HepG2 (cell line): Measurements from ENCODE around the gene TARDBP. TPM values are rescaled to one million over a fixed set of nuclear protein-coding genes. Genes with fewer than 3 reads are reported as not detected.
A peak's percentile ranks its signal among the peaks of the same experiment; 100 is the strongest.

Source experiments
- CCDC6 ChIP-seq: sonication (generic); formaldehyde crosslinking; IDR thresholded peaks from 2 replicates; pipeline ENCODE4 v1.8.1; 2022; ENCODE audit warnings: mild to moderate bottlenecking, missing genetic modification reagents, moderate library complexity
- DPF2 ChIP-seq: sonication (generic); formaldehyde crosslinking; IDR thresholded peaks from 2 replicates; pipeline ENCODE4 v1.4.0; 2020; ENCODE audit warnings: mild to moderate bottlenecking, low read depth, missing genetic modification reagents, borderline replicate concordance
- ELF3 ChIP-seq: IDR thresholded peaks from 2 replicates; pipeline ENCODE4 v1.6.1; 2016; ENCODE audit warnings: missing genetic modification reagents, missing compliant biosample characterization
- ERF ChIP-seq: IDR thresholded peaks from 2 replicates; pipeline ENCODE4 v1.6.1; 2018; ENCODE audit warnings: missing biosample characterization, missing genetic modification reagents
- HCFC1 ChIP-seq: fragments of 150-350 bp; IDR thresholded peaks from 2 replicates; pipeline ENCODE4 v1.6.1; 2014; ENCODE audit warnings: low read depth, low read length
- HIC2 ChIP-seq: sonication (generic); formaldehyde crosslinking; IDR thresholded peaks from 2 replicates; pipeline ENCODE4 v1.9.0; 2022; ENCODE audit warnings: low read depth, missing genetic modification reagents
- IKZF5 ChIP-seq: IDR thresholded peaks from 2 replicates; pipeline ENCODE4 v1.6.1; 2018; ENCODE audit warnings: missing genetic modification reagents, mild to moderate bottlenecking, missing compliant biosample characterization
- IRF2 ChIP-seq: IDR thresholded peaks from 2 replicates; pipeline ENCODE4 v1.6.1; 2018; ENCODE audit warnings: missing genetic modification reagents, missing compliant biosample characterization
- KAT8 ChIP-seq: IDR thresholded peaks from 2 replicates; pipeline ENCODE4 v1.6.1; 2016; ENCODE audit warnings: missing genetic modification reagents, missing compliant biosample characterization
- KDM3A ChIP-seq: IDR thresholded peaks from 2 replicates; pipeline ENCODE4 v1.6.1; 2018; ENCODE audit warnings: low read depth, missing compliant biosample characterization
- MIER3 ChIP-seq: IDR thresholded peaks from 2 replicates; pipeline ENCODE4 v1.6.1; 2016; ENCODE audit warnings: missing compliant biosample characterization, borderline replicate concordance
- PPARG ChIP-seq: conservative IDR thresholded peaks from 2 replicates; pipeline ENCODE4 v1.6.1; 2016; ENCODE audit warnings: missing biosample characterization, missing genetic modification reagents
- RARG ChIP-seq: sonication (generic); formaldehyde crosslinking; IDR thresholded peaks from 2 replicates; pipeline ENCODE4 v1.4.0; 2020; ENCODE audit warnings: low read depth, mild to moderate bottlenecking, missing genetic modification reagents
- SMAD3 ChIP-seq: sonication (generic); formaldehyde crosslinking; IDR thresholded peaks from 2 replicates; pipeline ENCODE4 v1.4.0; 2020; ENCODE audit warnings: missing genetic modification reagents
- SNAPC4 ChIP-seq: sonication (generic); formaldehyde crosslinking; IDR thresholded peaks from 2 replicates; pipeline ENCODE4 v1.4.0; 2020; ENCODE audit warnings: mild to moderate bottlenecking, missing genetic modification reagents
- STAG1 ChIP-seq: sonication (generic); formaldehyde crosslinking; IDR thresholded peaks from 2 replicates; pipeline ENCODE4 v1.4.0; 2020; ENCODE audit warnings: missing genetic modification reagents
- TRIM22 ChIP-seq: fragments of 450-650 bp; IDR thresholded peaks from 2 replicates; pipeline ENCODE4 v1.6.1; 2017
- ZBTB7A ChIP-seq: sonication (generic); formaldehyde crosslinking; IDR thresholded peaks from 2 replicates; pipeline ENCODE4 v1.8.0; 2022; ENCODE audit warnings: mild to moderate bottlenecking, missing genetic modification reagents
- ZNF251 ChIP-seq: sonication (generic); formaldehyde crosslinking; IDR thresholded peaks from 2 replicates; pipeline ENCODE4 v1.9.0; 2021; ENCODE audit warnings: mild to moderate bottlenecking, missing genetic modification reagents
- ZNF501 ChIP-seq: sonication (generic); formaldehyde crosslinking; IDR thresholded peaks from 2 replicates; pipeline ENCODE4 v1.5.1; 2020; ENCODE audit warnings: mild to moderate bottlenecking, moderate library complexity, missing genetic modification reagents
- ZNF580 ChIP-seq: IDR thresholded peaks from 2 replicates; pipeline ENCODE4 v1.6.1; 2016; ENCODE audit warnings: low read depth, borderline replicate concordance
- polyA plus RNA-seq, 8 experiments: library from polyadenylated mRNA; depleted of rRNA in 3 of 8; stranded (reverse) in 7 of 8; unstranded in 1 of 8; fragments of >200 nt; fragmentation: Illumina TruSeq in 4 of 8; extraction: Trizol in 4 of 8; gene quantifications; 2 replicates each; pipeline versions ENCODE4 v1.2.1 to v1.2.3, GENCODE V29; 2011 to 2016; ENCODE audit warnings: low read depth in 4 of 8, missing spikeins in 1 of 8, mixed read lengths in 1 of 8; ENCODE audit not compliant: insufficient read depth in 1 of 8
- total RNA-seq, 5 experiments: library from RNA; depleted of rRNA; stranded (reverse); fragments of >200 nt; fragmentation: Illumina TruSeq; extraction: Trizol; gene quantifications; 2 replicates each; pipeline ENCODE4 v1.2.3, GENCODE V29; 2016; ENCODE audit warnings: low read depth in 1 of 5

TARDBP gene
- total and polyA plus RNA-seq, 2 of the 13 experiments (the other 11 are each of a cell fraction or from before 2014, with no cell fraction given), result 62.4 to 93.0 TPM

GRCh38 chr1:11037740-11038182, 25.3 kb downstream of the TARDBP start (continued):
- TF ChIP-seq SNAPC4 (CRISPR knock-in tag) (no peak), HCFC1 (no peak), ZNF251 (CRISPR knock-in tag) (no peak), KAT8 (CRISPR knock-in tag) (peak; percentile 35; the same call in 1 of the 2 replicates), ZNF501 (CRISPR knock-in tag) (no peak), IRF2 (CRISPR knock-in tag) (peak; percentile 68; the same call in 1 of the 2 replicates), ELF3 (CRISPR knock-in tag) (peak; percentile 39; the same call in 1 of the 2 replicates), DPF2 (CRISPR knock-in tag) (no peak), IKZF5 (0 out of 2 replicates have a peak, but pooled peaks have one; percentile 19), HIC2 (CRISPR knock-in tag) (no peak), MIER3 (peak; percentile 56; the same call in 1 of the 2 replicates), CCDC6 (CRISPR knock-in tag) (no peak), RARG (CRISPR knock-in tag) (no peak), ZBTB7A (CRISPR knock-in tag) (no peak), SMAD3 (CRISPR knock-in tag) (peak; percentile 66; the same call in 1 of the 2 replicates), PPARG (CRISPR knock-in tag) (0 out of 2 replicates have a peak, but pooled peaks have one; percentile 15), TRIM22 (no peak), ERF (CRISPR knock-in tag) (0 out of 2 replicates have a peak, but pooled peaks have one; percentile 26), KDM3A (CRISPR knock-in tag) (peak; percentile 89; the same call in 1 of the 2 replicates), STAG1 (CRISPR knock-in tag) (peak; percentile 97), ZNF580 (CRISPR knock-in tag) (peak; percentile 65; the same call in 1 of the 2 replicates)
